SU-DHL-6 (cell line): ENCODE measurements around the gene NRBF2.

ENCODE experiments used
- H2AFZ ChIP-seq: fragments of 200-600 bp; sonication (generic); 2 replicates; pipeline ENCODE4 v1.6.1; 2014; ENCODE audit warnings: low read depth, mild to moderate bottlenecking, moderate library complexity, mixed read lengths, antibody characterized with exemption, low read length; ENCODE audit not compliant: severe bottlenecking
- H3F3A ChIP-seq: fragments of 200-600 bp; shearing (Covaris generic); 2 replicates; pipeline ENCODE4 v1.6.0; 2016; ENCODE audit warnings: antibody characterized with exemption, mild to moderate bottlenecking; ENCODE audit not compliant: insufficient read depth
- H3K27ac ChIP-seq: fragments of 200-600 bp; sonication (generic); 2 replicates; pipeline ENCODE4 v1.5.1; 2016; ENCODE audit warnings: low read depth, mild to moderate bottlenecking, low read length, moderate library complexity, mixed read lengths
- H3K27me3 ChIP-seq: fragments of 200-600 bp; sonication (generic), shearing (Covaris generic); 2 replicates; pipeline ENCODE4 v1.6.0; 2014; ENCODE audit warnings: mild to moderate bottlenecking, low read length
- H3K36me3 ChIP-seq: fragments of 200-600 bp; sonication (generic); 2 replicates; pipeline ENCODE4 v1.6.1; 2014; ENCODE audit warnings: mild to moderate bottlenecking, low read length, mixed read lengths
- H3K4me2 ChIP-seq: fragments of 300-600, 200-600 bp; shearing (Covaris generic), sonication (generic); 2 replicates; pipeline ENCODE4 v1.6.0; 2014; ENCODE audit warnings: low read length, low read depth, mild to moderate bottlenecking; ENCODE audit not compliant: poor library complexity, severe bottlenecking
- H3K4me3 ChIP-seq: fragments of 200-600 bp; sonication (generic); 2 replicates; pipeline ENCODE4 v1.5.1; 2014; ENCODE audit warnings: antibody characterized with exemption, low read length, mild to moderate bottlenecking, mixed read lengths; ENCODE audit not compliant: insufficient read depth, poor library complexity, severe bottlenecking
- H3K79me2 ChIP-seq: fragments of 200-600 bp; sonication (generic); 2 replicates; pipeline ENCODE4 v1.6.1; 2014; ENCODE audit warnings: mild to moderate bottlenecking, low read length, moderate library complexity; ENCODE audit not compliant: insufficient read depth
- H3K9ac ChIP-seq: fragments of 200-600 bp; sonication (generic); 2 replicates; pipeline ENCODE4 v1.7.0; 2014; ENCODE audit warnings: mild to moderate bottlenecking, low read length
- H3K9me2 ChIP-seq: fragments of 200-600 bp; sonication (generic); replicated peaks from 2 replicates; pipeline ENCODE4 v1.6.1; 2014; ENCODE audit warnings: low read length; ENCODE audit not compliant: insufficient read depth
- H3K9me3 ChIP-seq: fragments of 200-600 bp; sonication (generic); 2 replicates; pipeline ENCODE4 v1.6.1; 2014; ENCODE audit warnings: low read length, mixed read lengths; ENCODE audit not compliant: insufficient read depth
- H4K20me1 ChIP-seq: fragments of 200-600 bp; sonication (generic); 2 replicates; pipeline ENCODE4 v1.6.1; 2014; ENCODE audit warnings: low read depth, mild to moderate bottlenecking, antibody characterized with exemption, low read length, moderate library complexity, mixed read lengths
- EZH2phosphoT487 ChIP-seq: fragments of 200-600 bp; sonication (generic), shearing (Covaris generic); conservative IDR thresholded peaks from 2 replicates; pipeline ENCODE4 v1.6.1; 2018; ENCODE audit warnings: mild to moderate bottlenecking, antibody characterized with exemption, low read length, moderate library complexity, mixed read lengths
- TF ChIP-seq, protein P1 (sequence below): fragments of 200-600 bp; sonication (generic); IDR thresholded peaks from one replicate; pipeline ENCODE4 v1.5.1; 2017; ENCODE audit warnings: antibody characterized with exemption, mild to moderate bottlenecking, low read length, moderate library complexity; ENCODE audit not compliant: insufficient read depth, poor library complexity, severe bottlenecking

The NRBF2 gene

DNA sequence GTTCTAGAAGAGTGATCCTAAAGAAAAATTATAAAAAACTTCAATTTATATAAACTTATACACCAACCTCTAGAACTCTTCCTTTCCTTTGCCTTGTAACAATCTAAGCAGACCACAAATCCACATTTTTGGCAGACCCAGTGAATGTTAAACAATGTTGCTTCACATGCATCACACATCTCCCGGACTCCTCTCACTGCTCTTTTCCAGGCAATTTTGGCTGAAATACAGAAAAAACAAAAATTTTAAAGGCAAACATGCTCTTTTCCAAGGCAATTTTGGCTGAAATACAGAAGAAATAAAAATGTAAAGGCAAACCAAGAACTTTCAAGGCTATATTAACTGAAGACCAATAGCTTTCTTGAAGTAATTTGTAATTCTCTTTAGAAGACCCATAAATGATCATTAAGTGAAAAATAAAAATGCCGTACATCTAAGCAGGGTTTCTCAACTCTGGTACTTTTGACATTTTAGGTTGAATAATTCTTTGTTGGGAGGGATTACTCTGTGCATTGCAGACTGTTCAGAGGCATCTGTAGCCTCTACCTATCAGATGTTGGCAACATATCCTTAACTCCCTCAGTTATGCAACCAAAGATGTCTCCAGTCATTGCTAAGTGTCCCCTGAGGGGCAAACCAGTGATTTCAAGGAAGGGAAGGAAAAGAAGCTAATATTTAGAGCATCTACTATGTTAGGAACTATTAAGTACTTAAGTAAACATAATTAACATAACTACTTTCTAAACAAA, 64.4 kb downstream of the NRBF2 start:
- Histone ChIP-seq H3F3A (peaks cover 7% of the 10 kb centered on the region; the same call in 1 of the 2 replicates), H2AFZ (no peak overlapping the region), H3K9me2 (no peaks in the 10 kb centered on the region), H3K4me2 (no peak overlapping the region), H3K4me3 (no peak overlapping the region), H3K9ac (no peak overlapping the region), H3K79me2 (no peaks in the 10 kb centered on the region), H3K9me3 (no peaks in the 10 kb centered on the region), H3K27me3 (no peaks in the 10 kb centered on the region), H3K27ac (no peak overlapping the region), H3K36me3 (peaks cover 44% of the 10 kb centered on the region; the same call in 1 of the 2 replicates), H4K20me1 (no peaks in the 10 kb centered on the region)
- no peak for TF ChIP-seq EZH2phosphoT487
- TF ChIP-seq, protein P1, sequence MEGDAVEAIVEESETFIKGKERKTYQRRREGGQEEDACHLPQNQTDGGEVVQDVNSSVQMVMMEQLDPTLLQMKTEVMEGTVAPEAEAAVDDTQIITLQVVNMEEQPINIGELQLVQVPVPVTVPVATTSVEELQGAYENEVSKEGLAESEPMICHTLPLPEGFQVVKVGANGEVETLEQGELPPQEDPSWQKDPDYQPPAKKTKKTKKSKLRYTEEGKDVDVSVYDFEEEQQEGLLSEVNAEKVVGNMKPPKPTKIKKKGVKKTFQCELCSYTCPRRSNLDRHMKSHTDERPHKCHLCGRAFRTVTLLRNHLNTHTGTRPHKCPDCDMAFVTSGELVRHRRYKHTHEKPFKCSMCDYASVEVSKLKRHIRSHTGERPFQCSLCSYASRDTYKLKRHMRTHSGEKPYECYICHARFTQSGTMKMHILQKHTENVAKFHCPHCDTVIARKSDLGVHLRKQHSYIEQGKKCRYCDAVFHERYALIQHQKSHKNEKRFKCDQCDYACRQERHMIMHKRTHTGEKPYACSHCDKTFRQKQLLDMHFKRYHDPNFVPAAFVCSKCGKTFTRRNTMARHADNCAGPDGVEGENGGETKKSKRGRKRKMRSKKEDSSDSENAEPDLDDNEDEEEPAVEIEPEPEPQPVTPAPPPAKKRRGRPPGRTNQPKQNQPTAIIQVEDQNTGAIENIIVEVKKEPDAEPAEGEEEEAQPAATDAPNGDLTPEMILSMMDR, result no peak

- no peak for TF ChIP-seq EZH2phosphoT487
- TF ChIP-seq, protein P1, result no peak
- Histone ChIP-seq H3K79me2 (peaks cover 4% of the 10 kb centered on the region; the same call in 1 of the 2 replicates), H3K27me3 (no peaks in the 10 kb centered on the region), H3K36me3 (peaks cover 33% of the 10 kb centered on the region; the same call in 1 of the 2 replicates), H3K9me3 (no peaks in the 10 kb centered on the region), H4K20me1 (no peaks in the 10 kb centered on the region), H3K9me2 (no peaks in the 10 kb centered on the region), H3K4me3 (no peak overlapping the region), H2AFZ (no peak overlapping the region), H3K27ac (no peak overlapping the region), H3F3A (no peaks in the 10 kb centered on the region; the same call in 1 of the 2 replicates), H3K9ac (no peak overlapping the region), H3K4me2 (no peak overlapping the region)
Observed at GRCh38 chr10:63199716-63200115, 66.6 kb downstream of the NRBF2 start.

GRCh38 chr10:63200431-63200830, 67.3 kb downstream of the NRBF2 start:
- no peaks in the 10 kb centered on the region; the same call in 1 of the 2 replicates for H3F3A ChIP-seq
- H3K9me2 ChIP-seq, result no peaks in the 10 kb centered on the region
- H3K9ac ChIP-seq, result no peak overlapping the region
- H4K20me1 ChIP-seq, result no peaks in the 10 kb centered on the region
- peaks cover 34% of the 10 kb centered on the region; the same call in 1 of the 2 replicates for H3K36me3 ChIP-seq
- no peak overlapping the region for H3K4me2 ChIP-seq
- no peak overlapping the region for H3K27ac ChIP-seq
- TF ChIP-seq EZH2phosphoT487, result no peak
- TF ChIP-seq, protein P1, result no peak
- H3K79me2 ChIP-seq, result peaks cover 4% of the 10 kb centered on the region; the same call in 1 of the 2 replicates
- no peak overlapping the region for H2AFZ ChIP-seq
- no peak overlapping the region for H3K4me3 ChIP-seq
- H3K27me3 ChIP-seq, result no peaks in the 10 kb centered on the region
- H3K9me3 ChIP-seq, result no peaks in the 10 kb centered on the region
